ENCODE results near the gene SELENON.
"Not testable (repeated sequence)": the region's sequence is repeated elsewhere in the genome, so short reads cannot be mapped to it uniquely, and the experiment has no call there.

SELENON gene

DNA sequence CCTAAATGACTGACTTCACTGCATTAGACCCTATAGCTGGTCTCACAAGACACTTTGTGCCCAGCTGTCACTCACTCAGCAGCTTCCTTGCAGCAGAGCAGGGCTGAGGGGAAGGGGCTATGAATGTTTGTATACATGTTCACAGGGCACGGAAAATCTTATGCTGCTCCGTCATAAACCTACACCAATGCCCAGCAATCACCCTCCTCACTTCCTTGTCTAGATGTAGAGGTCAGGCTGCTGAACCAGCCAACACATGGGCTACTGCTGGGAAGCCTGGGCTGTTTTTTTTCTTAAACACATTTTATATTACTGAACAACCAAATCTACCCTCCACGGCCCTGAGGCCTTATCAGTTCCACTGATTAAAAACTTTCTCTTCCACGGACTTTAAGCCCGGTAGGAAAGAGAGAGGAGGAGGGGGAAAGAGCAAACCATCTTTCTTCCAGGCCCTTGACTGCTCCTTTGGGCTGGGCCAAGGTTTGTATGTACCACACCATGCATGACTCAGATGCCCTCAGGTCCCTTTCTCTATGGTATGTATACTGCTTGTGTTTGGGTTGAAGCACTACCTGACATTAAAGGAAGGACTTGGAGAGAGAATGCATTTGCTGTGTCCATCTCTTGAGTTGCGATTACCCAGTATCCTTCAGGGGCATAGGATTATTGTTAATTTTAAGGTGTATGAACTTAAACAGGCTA is 32.5 kb downstream of the SELENON start:
- no peak for DNase-seq

DNA sequence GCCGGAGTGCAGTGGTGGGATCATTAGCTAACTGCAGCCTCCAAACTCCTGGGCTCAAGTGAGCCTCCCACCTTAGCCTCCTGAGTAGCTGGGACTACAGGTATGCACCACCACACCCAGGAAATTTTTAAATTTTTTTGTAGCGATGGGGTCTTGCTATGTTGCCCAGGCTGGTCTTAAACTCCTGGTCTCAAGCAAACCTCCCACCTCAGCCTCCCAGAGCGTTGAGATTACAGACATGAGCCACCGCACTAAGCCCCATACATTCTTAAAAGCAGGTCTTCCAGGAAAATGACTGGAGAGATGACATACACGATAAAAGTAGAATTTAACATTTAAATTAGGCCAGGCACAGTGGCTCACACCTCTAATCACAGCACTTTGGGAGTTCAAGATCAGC is 33.2 kb downstream of the SELENON start:
- DNase-seq, result no peak

- no peak for DNase-seq
These were observed 34.9 kb downstream of the SELENON start for GRCh38 chr1:25834894-25835293.

DNA sequence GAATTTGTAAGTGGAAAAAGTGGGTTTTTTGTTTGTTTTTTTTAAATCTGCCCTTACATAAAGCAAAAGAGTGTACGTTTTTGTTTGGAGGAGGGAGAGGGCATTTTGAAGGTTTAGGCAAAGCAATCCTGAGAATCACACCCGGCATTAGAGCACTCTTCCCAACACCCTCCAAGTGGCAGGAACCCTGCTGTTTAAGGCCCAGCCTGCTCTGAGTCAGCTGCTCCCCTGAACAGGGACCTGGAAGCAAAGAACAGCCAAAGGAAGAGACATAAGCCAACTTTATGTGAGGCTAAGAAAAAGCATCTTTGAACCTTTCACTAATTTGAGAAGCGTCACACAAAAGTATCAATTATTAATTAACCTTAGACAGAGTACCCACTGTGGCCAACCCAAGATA is 36.7 kb downstream of the SELENON start:
- no peak for DNase-seq

GRCh38 chr1:25837262-25837875 is 37.4 kb downstream of the SELENON start:
- DNase-seq, result no peak

- DNase-seq, result not testable (repeated sequence)
These were observed 39.8 kb downstream of the SELENON start for GRCh38 chr1:25839808-25840207.

DNA sequence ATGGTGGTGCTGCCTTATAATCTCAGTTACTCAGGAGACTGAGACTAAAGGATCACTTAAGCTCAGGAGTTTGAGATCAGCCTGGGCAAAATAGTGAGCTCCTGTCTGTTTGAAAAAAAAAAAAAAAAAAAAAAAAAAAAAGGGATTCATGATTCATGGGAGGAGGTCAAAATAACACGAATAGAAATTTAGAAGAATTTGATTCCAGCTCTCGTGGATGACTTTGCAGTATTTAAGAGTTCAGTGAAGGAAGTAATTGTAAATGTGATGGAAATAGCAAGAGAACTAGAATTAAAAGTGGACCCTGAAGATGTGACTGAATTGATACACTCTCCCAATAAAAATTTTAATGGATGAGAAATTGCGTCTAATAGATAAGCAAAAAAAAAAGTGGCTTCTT is 43.5 kb downstream of the SELENON start:
- DNase-seq, result no peak

DNA sequence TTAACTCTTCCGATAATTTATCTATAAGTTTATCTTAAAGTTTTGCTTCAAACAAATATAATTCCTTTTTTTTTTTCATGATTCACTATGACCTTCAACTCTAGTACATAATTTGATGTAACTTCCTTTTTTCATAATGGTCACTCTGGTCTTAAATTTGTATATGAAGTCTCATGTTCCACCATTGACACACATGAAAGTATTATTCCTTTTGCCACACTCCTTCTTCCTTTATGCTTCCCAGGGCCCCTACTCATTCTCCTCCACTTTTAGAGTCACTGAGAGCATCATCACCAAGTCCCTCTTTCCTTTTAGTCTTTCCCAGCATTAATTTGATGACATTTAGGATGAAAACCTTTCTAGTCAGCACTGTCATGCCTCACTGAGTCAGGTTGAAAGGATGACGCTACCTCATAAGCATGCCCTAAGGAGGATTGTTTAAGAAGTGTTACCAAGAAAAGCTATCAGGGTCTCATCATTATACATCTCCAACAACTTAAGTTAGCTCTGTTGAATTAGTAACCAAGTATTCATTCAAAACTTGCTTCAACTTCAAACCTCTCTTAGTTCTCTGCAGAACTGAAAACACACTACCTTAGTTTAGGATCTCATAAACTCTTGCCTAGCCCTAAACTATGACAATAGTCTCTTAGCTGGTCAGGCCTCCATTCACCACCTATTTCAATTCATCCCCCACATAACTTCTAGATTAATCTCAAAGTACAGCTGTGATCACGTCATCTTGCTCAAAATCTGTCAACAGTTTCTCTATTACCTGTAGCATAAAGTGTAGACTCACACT is 44.7 kb downstream of the SELENON start:
- no peak for DNase-seq

GRCh38 chr1:25845664-25846063 is 45.7 kb downstream of the SELENON start:
- DNase-seq, result no peak

GRCh38 chr1:25847929-25848328 is 47.9 kb downstream of the SELENON start:
- DNase-seq, result no peak

DNA sequence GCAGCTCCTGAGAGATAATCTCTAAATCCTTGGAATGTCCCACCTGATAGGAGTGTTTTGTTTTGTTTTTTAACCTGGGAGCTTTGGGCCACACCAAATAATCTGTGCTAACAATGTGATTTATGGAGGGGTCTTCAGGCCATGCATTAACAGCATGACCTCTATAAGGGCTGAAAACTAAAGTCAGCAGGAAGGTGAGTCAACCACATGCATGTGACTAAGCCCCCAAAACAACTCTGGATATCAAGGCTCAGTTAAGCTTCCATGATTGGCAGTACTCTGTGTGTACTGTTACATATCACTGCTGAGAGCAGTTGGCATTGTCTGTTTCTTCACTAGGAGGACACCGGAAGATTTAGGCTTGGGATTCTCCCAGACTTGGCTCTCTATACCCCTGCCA is 48.5 kb downstream of the SELENON start:
- no peak for DNase-seq

DNA sequence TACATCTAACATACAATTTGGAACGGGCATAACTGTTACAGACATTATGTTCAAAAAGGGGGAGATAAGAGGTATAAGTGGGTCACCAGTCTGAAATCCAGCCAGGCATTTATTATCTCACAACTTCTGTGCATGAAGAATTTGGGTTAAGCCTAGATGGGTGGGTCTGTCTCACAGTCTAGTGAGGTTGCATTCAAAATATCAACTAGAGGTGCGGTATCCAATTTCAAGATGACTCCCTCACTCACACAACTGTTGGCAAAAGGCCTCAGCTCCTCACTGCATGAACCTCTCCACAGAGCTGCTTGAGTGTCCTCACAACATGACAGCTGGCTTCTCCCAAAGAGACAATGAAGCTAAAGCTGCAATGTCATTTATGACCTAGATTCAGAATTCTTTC is 54.6 kb downstream of the SELENON start:
- no peak for DNase-seq

- no peak for DNase-seq
These were observed 56.9 kb downstream of the SELENON start for GRCh38 chr1:25856856-25857255.

GRCh38 chr1:25858494-25858893 is 58.5 kb downstream of the SELENON start:
- DNase-seq, result no peak

DNA sequence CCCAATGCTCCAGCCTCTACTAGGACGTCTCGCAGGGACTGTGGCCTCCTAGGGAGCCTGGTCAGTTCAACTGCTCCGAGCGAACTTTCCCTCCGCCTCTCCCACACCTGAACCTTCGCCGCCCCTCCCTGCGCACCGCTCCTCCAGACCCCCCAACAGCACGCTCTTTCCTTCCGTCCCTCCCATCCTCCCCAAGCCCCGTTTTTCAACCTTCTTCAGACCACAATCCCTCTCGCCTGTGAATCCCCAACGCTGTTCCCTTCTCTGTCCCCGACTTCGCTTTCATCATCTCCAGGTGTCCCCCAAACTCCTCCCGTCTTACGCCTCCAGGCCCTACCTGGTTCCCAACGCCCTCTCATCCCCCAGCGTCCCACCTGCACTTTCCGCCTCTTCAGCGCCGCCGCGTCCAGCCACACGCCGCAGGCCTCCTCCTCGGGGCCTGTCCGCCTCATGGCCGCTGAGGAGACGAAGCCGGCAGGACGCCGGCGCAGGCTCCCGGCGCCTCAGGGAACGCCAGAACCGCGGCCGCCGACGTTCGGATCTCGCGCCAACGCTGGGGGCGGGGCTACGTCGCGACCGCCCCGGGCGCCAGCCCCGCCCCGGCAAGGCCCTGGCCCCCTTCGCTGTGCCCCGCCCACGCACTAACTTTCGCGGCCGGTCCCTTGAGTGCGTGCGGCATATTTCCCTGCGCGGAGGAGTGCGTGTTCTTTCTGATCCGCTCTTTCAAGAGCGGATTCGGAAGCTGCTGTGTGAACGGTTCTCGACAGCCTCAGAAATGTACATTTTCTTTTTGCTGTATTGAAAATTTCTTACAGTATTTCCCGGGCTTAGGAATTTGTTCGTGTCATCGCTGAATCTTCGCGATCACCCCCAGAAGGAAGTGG is 59.2 kb downstream of the SELENON start, which contains the start of gene AUNIP:
Gene AUNIP (minus strand): TSS at position 552 of the 884 bp plus-strand sequence. CDS start 100 bp downstream, at position 452.
- DNase-seq, result peak; percentile 85

- no peak for DNase-seq
These were observed 61.6 kb downstream of the SELENON start for GRCh38 chr1:25861316-25862286.

DNA sequence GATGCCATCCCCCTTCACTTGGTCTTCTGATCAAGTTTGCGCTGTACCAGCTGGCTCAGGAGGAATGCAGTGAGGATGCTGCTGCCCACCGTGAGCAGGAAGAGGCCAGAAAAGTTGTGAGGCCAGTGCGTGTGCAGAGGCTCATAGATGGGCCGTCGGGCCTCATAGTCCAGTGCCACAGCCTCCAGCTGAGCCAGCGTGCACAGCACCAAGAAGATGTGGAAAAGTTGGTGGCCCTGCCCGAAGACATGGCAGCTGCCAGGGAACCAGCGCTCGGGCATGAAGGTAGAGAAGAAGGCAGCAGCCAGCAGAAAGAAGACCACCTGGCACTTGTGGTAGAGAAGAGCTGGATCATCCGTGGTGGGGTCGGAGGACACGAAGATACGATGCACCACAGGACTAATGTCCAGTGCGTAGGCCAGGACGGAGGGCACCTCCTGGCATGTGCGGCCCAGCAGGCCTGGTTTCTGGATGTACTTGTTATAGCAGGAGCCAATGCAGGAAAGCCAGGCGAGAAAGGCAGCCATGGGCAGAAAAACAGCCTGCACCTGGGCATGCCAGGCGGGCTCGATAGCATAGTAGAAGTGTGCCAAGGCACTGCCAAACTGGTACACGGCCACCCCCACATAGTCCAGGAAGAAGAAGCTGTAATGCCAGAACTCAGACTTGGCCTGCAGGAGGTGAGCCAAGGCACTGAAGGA is 62.9 kb downstream of the SELENON start:
- no peak for DNase-seq

GRCh38 chr1:25863486-25864262 is 63.7 kb downstream of the SELENON start:
- no peak for DNase-seq

DNA sequence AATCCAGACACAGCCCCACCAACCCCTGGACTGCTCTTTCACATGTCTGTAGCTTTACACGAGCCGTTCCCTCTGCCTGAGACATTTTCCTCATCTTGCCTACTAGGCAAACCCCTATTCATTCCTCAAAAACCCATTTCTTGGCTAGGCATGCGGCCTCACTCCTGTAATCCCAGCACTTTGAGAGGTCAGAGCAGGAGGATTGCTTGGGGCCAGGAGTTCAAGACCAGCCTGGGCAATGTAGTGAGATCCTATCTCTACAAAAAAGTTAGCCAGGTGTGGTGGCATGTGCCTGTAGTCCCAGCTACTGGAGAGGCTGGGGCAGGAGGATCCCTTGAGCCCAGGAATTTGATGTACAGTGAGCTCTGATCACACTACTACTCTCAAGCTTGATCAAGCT is 64.4 kb downstream of the SELENON start:
- no peak for DNase-seq

DNA sequence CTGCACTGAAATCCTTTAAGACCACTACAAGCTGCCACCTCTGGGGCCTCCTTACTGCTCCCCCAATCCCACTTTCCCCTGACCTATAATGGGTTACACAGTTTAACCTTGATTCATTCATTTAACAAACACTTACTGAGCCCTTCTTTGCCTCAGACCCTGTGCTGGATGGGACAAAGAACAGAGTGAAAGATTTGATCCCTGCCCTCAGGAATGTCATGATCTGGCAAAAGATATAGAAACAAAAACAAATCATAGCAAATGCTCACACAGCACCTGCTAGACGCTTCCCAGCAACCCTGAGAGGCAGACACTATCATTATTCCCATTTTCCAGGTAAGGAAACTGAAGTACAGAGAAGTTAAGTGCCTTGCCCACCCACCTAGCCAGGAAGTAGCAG is 66.3 kb downstream of the SELENON start:
- DNase-seq, result no peak
